LoVo (cell line): ENCODE measurements around the gene PFN3.
A peak's percentile ranks its signal among the peaks of the same experiment; 100 is the strongest.

Experiments used
- DNase-seq: peaks from one replicate; pipeline ENCODE4 v3.0.0-alpha.2; 2016; ENCODE audit warnings: low spot score

The PFN3 gene

GRCh38 chr5:177399997-177400868, at the start of gene PFN3:
Gene PFN3, minus strand, starts transcription at chr5:177400661. Its CDS starts 85 bp downstream, at chr5:177400576.
- no peak for DNase-seq

GRCh38 chr5:177449140-177450061, 48.9 kb upstream of the PFN3 start:
- DNase-seq: no peak

- no peak for DNase-seq
Measured at GRCh38 chr5:177448244-177448950, 47.9 kb upstream of the PFN3 start.

- peak; percentile 93 for DNase-seq
Measured at GRCh38 chr5:177447611-177448243, 47.3 kb upstream of the PFN3 start.

GRCh38 chr5:177447066-177447610, 46.7 kb upstream of the PFN3 start:
- DNase-seq: peak; percentile 54

- peak; percentile 61 for DNase-seq
Measured at GRCh38 chr5:177446200-177447065, 46.0 kb upstream of the PFN3 start, which contains the start of gene PRR7. Gene PRR7, plus strand, starts transcription at chr5:177446814. Its CDS starts 8,254 bp downstream, at chr5:177455068.

- DNase-seq: no peak
Measured at GRCh38 chr5:177445917-177446199, 45.4 kb upstream of the PFN3 start.

- no peak for DNase-seq
Measured at GRCh38 chr5:177445052-177445916, 44.8 kb upstream of the PFN3 start.

- no peak for DNase-seq
Measured at GRCh38 chr5:177444106-177445051, 43.9 kb upstream of the PFN3 start.

- no peak for DNase-seq
Measured at GRCh38 chr5:177443144-177443983, 42.9 kb upstream of the PFN3 start.

- DNase-seq: no peak
Measured at GRCh38 chr5:177442066-177442826, 41.8 kb upstream of the PFN3 start.

GRCh38 chr5:177440990-177441780, 40.7 kb upstream of the PFN3 start:
- no peak for DNase-seq

- DNase-seq: no peak
Measured at GRCh38 chr5:177440211-177440989, 39.9 kb upstream of the PFN3 start.

GRCh38 chr5:177439518-177440053, 39.1 kb upstream of the PFN3 start:
- DNase-seq: no peak

GRCh38 chr5:177438468-177438867, 38.0 kb upstream of the PFN3 start:
- DNase-seq: no peak
